Measurements from ENCODE around the gene PTPRK.

DNA sequence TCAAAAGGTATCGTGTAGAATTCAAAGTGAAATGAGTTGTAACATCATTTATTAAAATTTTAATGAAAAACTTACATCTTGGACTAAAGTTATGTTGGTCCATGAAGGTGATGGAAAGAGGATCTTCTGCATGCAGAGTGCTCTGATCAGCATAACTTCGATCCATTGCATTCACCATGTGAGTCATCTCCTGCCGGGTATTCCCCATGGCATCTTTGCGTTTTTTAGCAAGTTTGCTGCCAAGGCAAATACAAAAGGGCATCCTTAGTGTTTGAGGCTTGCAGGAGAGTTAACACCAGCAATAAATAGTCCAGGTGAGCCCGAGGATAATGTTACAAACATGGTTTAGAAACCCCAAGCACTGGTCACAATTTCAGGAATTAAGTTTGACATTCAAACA lies 515.4 kb downstream of the PTPRK start:
- TF ChIP-seq, protein P1, sequence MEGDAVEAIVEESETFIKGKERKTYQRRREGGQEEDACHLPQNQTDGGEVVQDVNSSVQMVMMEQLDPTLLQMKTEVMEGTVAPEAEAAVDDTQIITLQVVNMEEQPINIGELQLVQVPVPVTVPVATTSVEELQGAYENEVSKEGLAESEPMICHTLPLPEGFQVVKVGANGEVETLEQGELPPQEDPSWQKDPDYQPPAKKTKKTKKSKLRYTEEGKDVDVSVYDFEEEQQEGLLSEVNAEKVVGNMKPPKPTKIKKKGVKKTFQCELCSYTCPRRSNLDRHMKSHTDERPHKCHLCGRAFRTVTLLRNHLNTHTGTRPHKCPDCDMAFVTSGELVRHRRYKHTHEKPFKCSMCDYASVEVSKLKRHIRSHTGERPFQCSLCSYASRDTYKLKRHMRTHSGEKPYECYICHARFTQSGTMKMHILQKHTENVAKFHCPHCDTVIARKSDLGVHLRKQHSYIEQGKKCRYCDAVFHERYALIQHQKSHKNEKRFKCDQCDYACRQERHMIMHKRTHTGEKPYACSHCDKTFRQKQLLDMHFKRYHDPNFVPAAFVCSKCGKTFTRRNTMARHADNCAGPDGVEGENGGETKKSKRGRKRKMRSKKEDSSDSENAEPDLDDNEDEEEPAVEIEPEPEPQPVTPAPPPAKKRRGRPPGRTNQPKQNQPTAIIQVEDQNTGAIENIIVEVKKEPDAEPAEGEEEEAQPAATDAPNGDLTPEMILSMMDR (conservative IDR thresholded peaks at IDR 0.05; ENCODE audit: low read length), result no peak
- TF ChIP-seq EZH2phosphoT487 (IDR thresholded peaks at IDR 0.05; ENCODE audit: borderline replicate concordance, low read depth, low read length), result no peak
